Caco-2 (cell line): ENCODE data around the gene PLA2G2C. TPM values are rescaled to one million over a fixed set of nuclear protein-coding genes. Genes with fewer than 3 reads are reported as not detected.

ENCODE experiments used
- BruUV-seq: library from RNA; stranded (reverse); fragments of 400-500 nt; replicated peaks from 2 replicates; lab custom pipeline; 2021; lab: Mats Ljungman, UMichigan
- CTCF ChIA-PET: fragments of 300-600 bp; sonication (Branson Sonifier 250); formaldehyde crosslinking; loops from one replicate; lab custom pipeline; 2022; ENCODE audit warnings: antibody characterized with exemption; lab: Charles Lee
- POLR2A ChIA-PET: fragments of 300-600 bp; sonication (Branson Sonifier 250); formaldehyde crosslinking; loops from one replicate; lab custom pipeline; 2022; ENCODE audit warnings: antibody characterized with exemption; lab: Charles Lee
- DNase-seq, 2 experiments: peaks; one replicate each; pipeline versions ENCODE4 v3.0.0 to v3.0.0-alpha.2; 2020 to 2022
- H3K27me3 ChIP-seq: replicated peaks from 2 replicates; pipeline ENCODE4 v1.6.0; 2011; ENCODE audit warnings: low read length; ENCODE audit not compliant: control insufficient read depth, insufficient read depth
- H3K36me3 ChIP-seq: 2 replicates; pipeline ENCODE4 v1.5.1; 2011; ENCODE audit warnings: low read length; ENCODE audit not compliant: control insufficient read depth, insufficient read depth
- H3K4me1 ChIP-seq: fragments of 250-450 bp; sonication (Bioruptor Pico); 2 replicates; pipeline ENCODE4 v1.5.1; 2020; ENCODE audit warnings: mild to moderate bottlenecking
- H3K4me3 ChIP-seq: 2 replicates; pipeline ENCODE4 v1.5.1; 2011; ENCODE audit warnings: low read depth, mild to moderate bottlenecking, control low read depth, low read length
- H3K9me3 ChIP-seq: fragments of 250-450 bp; sonication (Bioruptor Pico); 2 replicates; pipeline ENCODE4 v1.5.1; 2020; ENCODE audit warnings: mild to moderate bottlenecking, moderate library complexity
- H3K27ac Mint-ChIP-seq: one replicate; pipeline ENCODE4 v1.8.0; 2022; ENCODE audit warnings: mixed read lengths; ENCODE audit not compliant: unreplicated experiment
- H3K27me3 Mint-ChIP-seq: one replicate; pipeline ENCODE4 v1.8.0; 2022; ENCODE audit warnings: mixed read lengths; ENCODE audit not compliant: insufficient read depth, unreplicated experiment
- H3K36me3 Mint-ChIP-seq: one replicate; pipeline ENCODE4 v1.8.0; 2022; ENCODE audit warnings: mild to moderate bottlenecking, mixed read lengths; ENCODE audit not compliant: insufficient read depth, unreplicated experiment
- H3K4me1 Mint-ChIP-seq: one replicate; pipeline ENCODE4 v1.8.0; 2022; ENCODE audit warnings: low read depth, mixed read lengths; ENCODE audit not compliant: unreplicated experiment
- H3K4me3 Mint-ChIP-seq: one replicate; pipeline ENCODE4 v1.8.0; 2022; ENCODE audit warnings: mild to moderate bottlenecking, moderate library complexity, mixed read lengths; ENCODE audit not compliant: unreplicated experiment
- H3K9me3 Mint-ChIP-seq: one replicate; pipeline ENCODE4 v1.8.0; 2022; ENCODE audit warnings: mixed read lengths; ENCODE audit not compliant: unreplicated experiment
- CTCF ChIP-seq, 2 experiments: fragments of 200-600 bp in 1 of 2; IDR thresholded peaks; 1 replicate in 1 of 2; 2 replicates in 1 of 2; pipeline versions ENCODE4 v1.5.1 to v1.8.0; 2011 to 2022; ENCODE audit warnings: antibody characterized with exemption in 1 of 2, control low read depth in 1 of 2, inconsistent platforms in 1 of 2, low read depth in 1 of 2, low read length in 1 of 2, mild to moderate bottlenecking in 1 of 2, moderate library complexity in 1 of 2; ENCODE audit not compliant: insufficient read depth in 1 of 2, severe bottlenecking in 1 of 2, unreplicated experiment in 1 of 2
- intact Hi-C: fragments of 100-400 bp; cut with micrococcal nuclease; formaldehyde crosslinking; loops from one replicate; pipeline ENCODE4 v1.10.0; 2022; ENCODE audit not compliant: unreplicated experiment
- total RNA-seq: library from RNA; stranded (reverse); gene quantifications from 2 replicates; pipeline ENCODE4 v1.2.3, GENCODE V29; 2022

The PLA2G2C gene
- total RNA-seq, 1 experiment from 2014 or later: not detected

DNA sequence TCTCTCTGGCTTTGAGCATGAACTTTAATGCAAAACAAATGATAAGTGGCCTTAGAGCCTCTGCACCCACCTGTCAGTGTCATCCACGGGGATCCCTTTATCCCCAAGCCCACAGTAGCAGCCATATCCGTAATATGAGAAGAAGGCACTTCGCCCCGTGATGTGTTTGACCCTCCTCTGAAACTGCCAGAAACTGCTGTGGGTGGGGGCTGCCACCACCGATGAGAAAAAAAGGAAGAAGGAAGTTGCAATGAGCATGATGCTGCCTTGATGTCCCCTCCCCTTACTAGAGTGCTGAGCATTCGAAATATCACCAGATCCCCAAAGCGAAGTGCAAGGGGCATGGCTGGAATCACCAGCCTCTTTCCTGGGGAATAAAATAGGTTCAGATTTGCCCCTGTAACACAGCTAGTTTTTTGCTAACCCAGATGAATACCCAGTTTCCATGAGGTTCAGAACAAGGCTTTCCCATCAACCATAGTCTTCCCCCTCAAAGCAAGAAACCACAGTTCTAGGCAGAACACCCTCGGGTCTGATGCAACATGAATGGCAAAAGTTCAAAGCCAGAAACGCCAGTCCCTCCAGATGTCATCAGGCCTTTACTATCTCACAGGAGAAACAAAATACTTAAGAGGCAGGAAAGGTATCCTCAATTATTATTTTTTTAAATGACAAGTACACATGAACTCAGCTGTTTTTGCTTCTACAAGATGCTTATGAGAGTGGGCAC lies 11.2 kb downstream of the PLA2G2C start:
- intact Hi-C loops: no loop called here
- no TSS peak for BruUV-seq
- ChIA-PET CTCF (no interaction called here), POLR2A (no interaction called here)
- H3K9me3 ChIP-seq: no peaks in the 10 kb centered on the region
- H3K4me3 Mint-ChIP-seq: no peak overlapping the region
- no peaks in the 10 kb centered on the region for H3K27me3 ChIP-seq
- no peak overlapping the region for H3K27ac Mint-ChIP-seq
- H3K36me3 ChIP-seq: no peaks in the 10 kb centered on the region
- H3K4me1 Mint-ChIP-seq: no peaks in the 10 kb centered on the region
- no peak overlapping the region for H3K4me3 ChIP-seq
- TF ChIP-seq CTCF (IDR thresholded peaks at IDR 0.05; ENCODE audit: insufficient read depth in 1 of 2, low read depth in 1 of 2, low read length in 1 of 2, severe bottlenecking in 1 of 2, unreplicated experiment in 1 of 2): no peak
- DNase-seq: no peak
- H3K36me3 Mint-ChIP-seq: no peaks in the 10 kb centered on the region
- no peaks in the 10 kb centered on the region for H3K4me1 ChIP-seq
- H3K9me3 Mint-ChIP-seq: peaks cover 8% of the 10 kb centered on the region
- peaks cover 14% of the 10 kb centered on the region for H3K27me3 Mint-ChIP-seq

GRCh38 chr1:20172033-20172590 lies 14.2 kb downstream of the PLA2G2C start:
- Histone ChIP-seq H3K36me3 (no peaks in the 10 kb centered on the region), H3K27me3 (no peaks in the 10 kb centered on the region), H3K4me1 (no peaks in the 10 kb centered on the region), H3K4me3 (no peak overlapping the region), H3K9me3 (no peaks in the 10 kb centered on the region)
- Mint-ChIP-seq H3K4me1 (no peaks in the 10 kb centered on the region), H3K27ac (no peak overlapping the region), H3K36me3 (no peaks in the 10 kb centered on the region), H3K9me3 (no peaks in the 10 kb centered on the region), H3K27me3 (peaks cover 10% of the 10 kb centered on the region), H3K4me3 (no peak overlapping the region)
- ChIA-PET POLR2A (no interaction called here), CTCF (no interaction called here)
- no peak for TF ChIP-seq CTCF (IDR thresholded peaks at IDR 0.05; ENCODE audit: insufficient read depth in 1 of 2, low read depth in 1 of 2, low read length in 1 of 2, severe bottlenecking in 1 of 2, unreplicated experiment in 1 of 2)
- intact Hi-C loops: no loop called here
- BruUV-seq: no TSS peak
- no peak for DNase-seq

GRCh38 chr1:20169932-20170331 lies 16.4 kb downstream of the PLA2G2C start:
- intact Hi-C loops: no loop called here
- CTCF ChIA-PET: no interaction called here
- POLR2A ChIA-PET: no interaction called here

More at GRCh38 chr1:20169932-20170331, 16.4 kb downstream of the PLA2G2C start:
- DNase-seq: no peak
- no peaks in the 10 kb centered on the region for H3K27me3 ChIP-seq
- H3K36me3 ChIP-seq: no peaks in the 10 kb centered on the region
- Mint-ChIP-seq H3K4me1 (no peaks in the 10 kb centered on the region), H3K27me3 (peaks cover 1% of the 10 kb centered on the region), H3K4me3 (no peak overlapping the region), H3K27ac (no peak overlapping the region), H3K9me3 (peaks cover 13% of the 10 kb centered on the region), H3K36me3 (no peaks in the 10 kb centered on the region)
- H3K4me3 ChIP-seq: no peak overlapping the region
- TF ChIP-seq CTCF (IDR thresholded peaks at IDR 0.05; ENCODE audit: insufficient read depth in 1 of 2, low read depth in 1 of 2, low read length in 1 of 2, severe bottlenecking in 1 of 2, unreplicated experiment in 1 of 2): no peak
- H3K4me1 ChIP-seq: no peaks in the 10 kb centered on the region
- H3K9me3 ChIP-seq: no peaks in the 10 kb centered on the region
- no TSS peak for BruUV-seq
